T-helper 1 cell treated with Interleukin-12 subunit alpha and Interleukin-12 subunit beta and Interleukin-4 antibody, amounts not matched to agents 30 μg/mL and 1 μg/mL, for 36 hours (primary cell): Measurements from ENCODE around the gene OCA2.

Experiments used
- H3K27ac Mint-ChIP-seq: one replicate; pipeline ENCODE4 v1.8.0; 2021; ENCODE audit warnings: mild to moderate bottlenecking, mixed read lengths
- H3K27me3 Mint-ChIP-seq: one replicate; pipeline ENCODE4 v1.8.0; 2021; ENCODE audit warnings: low read depth, mixed read lengths
- H3K36me3 Mint-ChIP-seq: one replicate; pipeline ENCODE4 v1.8.0; 2021; ENCODE audit warnings: low read depth, mixed read lengths
- H3K4me1 Mint-ChIP-seq: one replicate; pipeline ENCODE4 v1.8.0; 2021; ENCODE audit warnings: low read depth, mixed read lengths
- H3K4me3 Mint-ChIP-seq: one replicate; pipeline ENCODE4 v1.8.0; 2021; ENCODE audit warnings: mild to moderate bottlenecking, moderate library complexity, mixed read lengths
- H3K9me3 Mint-ChIP-seq: one replicate; pipeline ENCODE4 v1.8.0; 2021; ENCODE audit warnings: mixed read lengths

Gene OCA2

DNA sequence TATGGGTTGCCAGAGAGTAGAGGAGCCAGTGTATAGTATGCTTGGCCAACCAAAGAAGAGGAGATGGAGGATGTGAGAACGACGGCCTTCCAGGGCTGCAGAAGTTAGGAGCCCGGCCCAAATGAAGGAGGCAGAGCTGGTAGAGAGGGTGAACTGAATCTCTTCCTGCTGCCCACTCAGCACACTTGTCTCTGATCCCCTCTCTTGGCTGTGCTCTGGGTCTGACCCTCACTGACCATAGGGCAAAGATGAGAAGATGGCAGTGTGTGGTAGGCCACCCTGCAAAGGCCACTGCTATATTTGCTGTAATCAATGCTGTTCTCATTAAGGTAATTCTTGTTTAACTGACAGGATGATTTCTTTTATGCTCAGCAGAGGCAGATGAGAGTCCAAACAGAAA is 256.0 kb downstream of the OCA2 start:
- Mint-ChIP-seq H3K27me3 (no peaks in the 10 kb centered on the region), H3K4me1 (no peaks in the 10 kb centered on the region), H3K4me3 (no peak overlapping the region), H3K36me3 (no peaks in the 10 kb centered on the region), H3K9me3 (peaks cover 4% of the 10 kb centered on the region), H3K27ac (no peak overlapping the region)

DNA sequence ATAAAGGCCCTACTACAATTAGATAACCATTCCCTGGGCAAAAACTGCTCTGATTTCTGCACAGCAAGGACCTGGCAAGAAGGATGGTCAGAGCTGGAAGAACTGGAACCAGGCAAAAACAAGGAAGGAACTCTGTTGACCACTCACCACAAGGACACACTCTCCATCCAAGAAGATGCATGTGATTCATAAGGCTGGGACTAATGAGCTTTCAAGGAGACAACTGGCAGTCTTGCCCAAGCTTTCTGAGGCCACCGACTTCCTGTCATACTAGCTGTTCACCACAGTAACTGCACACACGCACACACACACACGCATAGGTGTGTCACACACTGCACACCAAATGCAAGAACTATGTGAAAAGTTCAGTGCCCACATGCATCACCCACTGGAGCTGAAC is 256.6 kb downstream of the OCA2 start:
- H3K27ac Mint-ChIP-seq, result no peak overlapping the region
- no peak overlapping the region for H3K4me3 Mint-ChIP-seq
- H3K27me3 Mint-ChIP-seq, result peaks cover 3% of the 10 kb centered on the region

GRCh38 chr15:27835233-27835939 is 263.7 kb downstream of the OCA2 start:
- no peak overlapping the region for H3K27ac Mint-ChIP-seq
- no peaks in the 10 kb centered on the region for H3K4me1 Mint-ChIP-seq
- no peak overlapping the region for H3K4me3 Mint-ChIP-seq
- peaks cover 3% of the 10 kb centered on the region for H3K27me3 Mint-ChIP-seq
- no peaks in the 10 kb centered on the region for H3K36me3 Mint-ChIP-seq
- no peaks in the 10 kb centered on the region for H3K9me3 Mint-ChIP-seq

More for the DNA sequence above, 256.6 kb downstream of the OCA2 start:
- H3K36me3 Mint-ChIP-seq, result no peaks in the 10 kb centered on the region
- H3K9me3 Mint-ChIP-seq, result peaks cover 4% of the 10 kb centered on the region
- no peaks in the 10 kb centered on the region for H3K4me1 Mint-ChIP-seq

DNA sequence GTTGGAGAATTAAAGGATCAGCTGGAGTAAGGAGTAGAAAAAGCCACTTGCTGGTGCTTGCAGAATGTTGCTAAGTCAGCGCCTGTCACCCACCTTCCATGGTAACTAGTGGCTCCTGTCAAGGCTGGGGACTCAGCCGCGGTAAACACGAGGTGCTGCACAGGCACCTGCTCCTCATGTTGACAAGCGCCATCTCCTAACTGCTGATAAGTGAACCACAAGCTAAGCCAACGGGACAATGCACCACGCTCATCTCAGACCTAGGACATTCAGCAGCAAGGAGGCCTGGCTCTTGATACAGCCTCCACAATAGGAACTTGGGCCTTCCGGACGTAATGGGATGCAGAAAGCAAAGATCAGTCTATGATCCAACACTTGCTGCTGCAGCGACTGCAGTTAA is 264.4 kb downstream of the OCA2 start:
- no peaks in the 10 kb centered on the region for H3K4me1 Mint-ChIP-seq
- H3K9me3 Mint-ChIP-seq, result no peaks in the 10 kb centered on the region
- H3K27ac Mint-ChIP-seq, result no peak overlapping the region
- H3K27me3 Mint-ChIP-seq, result peaks cover 3% of the 10 kb centered on the region
- no peak overlapping the region for H3K4me3 Mint-ChIP-seq
- no peaks in the 10 kb centered on the region for H3K36me3 Mint-ChIP-seq

- Mint-ChIP-seq H3K9me3 (no peaks in the 10 kb centered on the region), H3K27ac (no peak overlapping the region), H3K4me1 (no peaks in the 10 kb centered on the region)
Observed at GRCh38 chr15:27833974-27834373, 265.1 kb downstream of the OCA2 start.

GRCh38 chr15:27833178-27833577 is 265.9 kb downstream of the OCA2 start:
- peaks cover 3% of the 10 kb centered on the region for H3K27me3 Mint-ChIP-seq
- H3K4me1 Mint-ChIP-seq, result no peaks in the 10 kb centered on the region

More at GRCh38 chr15:27833974-27834373, 265.1 kb downstream of the OCA2 start:
- no peak overlapping the region for H3K4me3 Mint-ChIP-seq
- no peaks in the 10 kb centered on the region for H3K36me3 Mint-ChIP-seq
- peaks cover 3% of the 10 kb centered on the region for H3K27me3 Mint-ChIP-seq

GRCh38 chr15:27832237-27832596 is 266.9 kb downstream of the OCA2 start:
- no peaks in the 10 kb centered on the region for H3K4me1 Mint-ChIP-seq
- no peaks in the 10 kb centered on the region for H3K36me3 Mint-ChIP-seq
- H3K27me3 Mint-ChIP-seq, result no peaks in the 10 kb centered on the region
- H3K9me3 Mint-ChIP-seq, result no peaks in the 10 kb centered on the region
- no peak overlapping the region for H3K27ac Mint-ChIP-seq
- H3K4me3 Mint-ChIP-seq, result no peak overlapping the region

More at GRCh38 chr15:27833178-27833577, 265.9 kb downstream of the OCA2 start:
- H3K9me3 Mint-ChIP-seq, result no peaks in the 10 kb centered on the region
- no peak overlapping the region for H3K4me3 Mint-ChIP-seq
- H3K36me3 Mint-ChIP-seq, result no peaks in the 10 kb centered on the region
- H3K27ac Mint-ChIP-seq, result no peak overlapping the region

- Mint-ChIP-seq H3K9me3 (no peaks in the 10 kb centered on the region), H3K27me3 (no peaks in the 10 kb centered on the region), H3K4me1 (no peaks in the 10 kb centered on the region), H3K36me3 (no peaks in the 10 kb centered on the region), H3K27ac (no peak overlapping the region), H3K4me3 (no peak overlapping the region)
Observed at GRCh38 chr15:27831384-27832236, 267.5 kb downstream of the OCA2 start.

GRCh38 chr15:27828746-27829145 is 270.4 kb downstream of the OCA2 start:
- H3K4me1 Mint-ChIP-seq, result no peaks in the 10 kb centered on the region
- no peaks in the 10 kb centered on the region for H3K9me3 Mint-ChIP-seq
- no peak overlapping the region for H3K27ac Mint-ChIP-seq
- no peak overlapping the region for H3K4me3 Mint-ChIP-seq
- H3K27me3 Mint-ChIP-seq, result no peaks in the 10 kb centered on the region
- H3K36me3 Mint-ChIP-seq, result no peaks in the 10 kb centered on the region

- no peaks in the 10 kb centered on the region for H3K9me3 Mint-ChIP-seq
- H3K4me1 Mint-ChIP-seq, result no peaks in the 10 kb centered on the region
- H3K4me3 Mint-ChIP-seq, result no peak overlapping the region
- H3K36me3 Mint-ChIP-seq, result no peaks in the 10 kb centered on the region
- no peak overlapping the region for H3K27ac Mint-ChIP-seq
- no peaks in the 10 kb centered on the region for H3K27me3 Mint-ChIP-seq
Observed at GRCh38 chr15:27826902-27827714, 272.0 kb downstream of the OCA2 start.

- Mint-ChIP-seq H3K27me3 (no peaks in the 10 kb centered on the region), H3K9me3 (peaks cover 3% of the 10 kb centered on the region), H3K27ac (no peak overlapping the region), H3K4me3 (no peak overlapping the region), H3K36me3 (no peaks in the 10 kb centered on the region), H3K4me1 (no peaks in the 10 kb centered on the region)
Observed at GRCh38 chr15:27826411-27826810, 272.7 kb downstream of the OCA2 start.

DNA sequence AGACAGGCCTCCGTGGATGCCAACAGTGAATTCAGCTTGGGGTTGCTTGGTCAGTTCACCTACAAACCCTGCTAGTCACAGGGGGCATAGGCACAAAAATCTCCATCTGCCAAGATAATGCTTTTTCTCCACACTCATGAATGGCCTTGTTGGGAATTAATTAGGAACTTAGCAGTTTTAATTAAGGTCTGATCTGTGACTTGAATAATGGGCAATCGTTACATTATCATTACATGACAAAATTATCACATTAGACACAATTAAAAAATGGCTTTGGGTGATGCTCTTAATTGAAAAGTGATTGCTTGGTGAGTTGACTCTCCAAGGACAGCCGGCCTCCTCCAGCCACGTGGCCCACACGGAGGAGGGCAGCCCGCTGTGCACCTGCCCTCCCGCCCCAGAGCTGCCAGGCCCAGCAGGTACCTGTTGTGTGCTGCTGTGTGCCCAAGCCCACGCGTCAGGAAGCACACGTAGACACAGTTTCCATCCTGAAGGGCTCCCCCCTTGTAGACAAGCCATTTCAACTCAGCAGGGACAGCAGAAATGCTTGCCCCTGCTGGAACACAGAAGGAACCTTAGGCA is 274.2 kb downstream of the OCA2 start:
- no peak overlapping the region for H3K4me3 Mint-ChIP-seq
- no peaks in the 10 kb centered on the region for H3K36me3 Mint-ChIP-seq
- H3K27me3 Mint-ChIP-seq, result no peaks in the 10 kb centered on the region
- H3K27ac Mint-ChIP-seq, result no peak overlapping the region
- peaks cover 3% of the 10 kb centered on the region for H3K9me3 Mint-ChIP-seq
- no peaks in the 10 kb centered on the region for H3K4me1 Mint-ChIP-seq

- Mint-ChIP-seq H3K27me3 (no peaks in the 10 kb centered on the region), H3K9me3 (peaks cover 23% of the 10 kb centered on the region), H3K27ac (no peak overlapping the region), H3K36me3 (no peaks in the 10 kb centered on the region), H3K4me1 (no peaks in the 10 kb centered on the region), H3K4me3 (no peak overlapping the region)
Observed at GRCh38 chr15:27821273-27821672, 277.8 kb downstream of the OCA2 start.

DNA sequence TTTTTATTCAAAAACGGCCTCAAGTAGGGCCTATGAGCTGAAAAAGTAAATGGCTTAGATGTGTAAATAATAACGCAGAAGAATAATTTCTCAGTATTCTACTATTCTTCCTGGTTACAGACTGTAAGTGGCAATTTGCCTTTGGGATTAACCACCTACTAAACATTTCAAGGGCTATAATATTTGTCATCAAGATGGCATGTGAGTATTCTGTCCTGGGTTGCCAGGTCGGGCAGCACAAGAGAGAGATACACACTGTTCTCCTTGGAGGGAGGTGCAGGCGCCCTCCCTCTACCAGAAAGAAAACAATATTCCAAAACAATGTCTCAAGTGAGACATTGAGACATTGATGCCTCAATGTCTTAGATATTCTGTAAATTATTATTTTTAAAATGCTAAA is 278.4 kb downstream of the OCA2 start:
- H3K4me3 Mint-ChIP-seq, result no peak overlapping the region
- H3K27me3 Mint-ChIP-seq, result no peaks in the 10 kb centered on the region
- no peak overlapping the region for H3K27ac Mint-ChIP-seq
- H3K9me3 Mint-ChIP-seq, result peaks cover 25% of the 10 kb centered on the region
- H3K36me3 Mint-ChIP-seq, result no peaks in the 10 kb centered on the region
- H3K4me1 Mint-ChIP-seq, result no peaks in the 10 kb centered on the region
